ENCODE results near the gene TFPT.

TFPT gene

DNA sequence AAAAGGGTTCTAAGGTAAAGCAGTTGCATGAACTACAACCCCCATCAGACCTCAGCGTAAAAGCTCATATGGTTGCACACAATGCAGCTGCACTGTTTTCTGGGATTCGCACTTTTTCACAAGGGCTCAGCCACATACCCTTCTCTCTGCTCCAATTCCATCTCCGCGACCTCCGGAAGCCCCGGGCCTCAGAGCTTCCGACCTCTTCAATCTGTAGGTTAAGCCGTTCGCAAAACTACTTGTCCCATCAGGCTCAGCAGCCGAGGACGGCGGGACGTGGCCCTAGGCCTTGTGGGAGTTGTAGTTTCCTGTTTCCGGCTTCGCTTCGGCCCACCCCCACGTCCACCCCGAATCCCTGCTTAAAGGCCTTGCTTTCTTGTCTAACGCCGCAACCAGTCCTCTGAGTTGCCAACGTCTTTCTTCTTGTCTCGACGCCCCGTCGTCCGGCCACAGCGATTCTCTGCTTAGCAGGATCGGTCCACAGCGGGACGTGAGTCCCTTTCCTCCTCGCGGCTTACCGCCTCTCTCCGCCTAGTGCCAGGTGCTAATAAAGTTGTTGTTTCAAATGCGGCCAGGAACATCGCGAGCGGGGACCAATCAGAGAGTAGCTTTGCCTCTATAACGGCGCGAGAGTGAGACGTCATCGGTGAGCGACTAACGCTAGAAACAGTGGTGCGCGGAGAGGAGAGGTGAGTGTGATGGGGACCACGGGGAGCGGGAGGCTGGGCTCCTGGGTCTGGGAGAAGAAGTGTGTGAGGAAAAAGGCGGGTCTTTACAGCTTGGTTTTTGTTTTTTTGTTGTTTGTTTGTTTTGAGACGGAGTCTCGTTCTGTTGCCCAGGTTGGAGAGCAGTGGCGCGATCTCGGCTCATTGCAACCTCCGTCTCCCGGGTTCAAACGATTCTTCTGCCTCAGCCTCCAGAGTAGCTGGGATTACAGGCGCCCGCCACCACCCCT lies at the start of gene TFPT, which contains the start of gene PRPF31:
Gene TFPT (minus strand): TSS at position 549 of the 955 bp plus-strand sequence. CDS start 388 bp downstream, at position 161.
Gene PRPF31 (plus strand): TSS at position 646 of the 955 bp plus-strand sequence. CDS start 2,525 bp downstream, outside the sequence.
- peak; percentile 90 for DNase-seq (ENCODE audit: low read depth)

DNA sequence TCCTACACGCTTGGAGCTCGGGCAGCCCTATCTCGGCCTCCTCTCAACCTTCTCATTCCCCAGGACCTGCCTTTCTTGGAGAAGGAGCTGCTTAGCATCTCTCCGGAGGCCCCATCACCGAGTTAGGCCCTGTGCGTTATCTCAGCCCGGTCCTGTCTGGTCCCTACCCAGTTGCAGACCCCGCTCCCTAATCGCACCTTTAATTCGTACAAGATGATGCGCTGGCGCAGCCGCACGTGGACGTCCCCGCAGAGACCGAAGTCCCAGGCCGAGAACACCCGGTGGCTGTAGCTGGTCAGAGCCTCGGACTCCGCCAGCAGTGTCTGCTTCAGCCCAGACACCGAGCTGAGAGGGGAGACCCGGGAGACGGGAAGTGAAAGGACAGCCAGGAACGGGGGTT lies 49.8 kb upstream of the TFPT start:
- DNase-seq (ENCODE audit: low read depth), result no peak

DNA sequence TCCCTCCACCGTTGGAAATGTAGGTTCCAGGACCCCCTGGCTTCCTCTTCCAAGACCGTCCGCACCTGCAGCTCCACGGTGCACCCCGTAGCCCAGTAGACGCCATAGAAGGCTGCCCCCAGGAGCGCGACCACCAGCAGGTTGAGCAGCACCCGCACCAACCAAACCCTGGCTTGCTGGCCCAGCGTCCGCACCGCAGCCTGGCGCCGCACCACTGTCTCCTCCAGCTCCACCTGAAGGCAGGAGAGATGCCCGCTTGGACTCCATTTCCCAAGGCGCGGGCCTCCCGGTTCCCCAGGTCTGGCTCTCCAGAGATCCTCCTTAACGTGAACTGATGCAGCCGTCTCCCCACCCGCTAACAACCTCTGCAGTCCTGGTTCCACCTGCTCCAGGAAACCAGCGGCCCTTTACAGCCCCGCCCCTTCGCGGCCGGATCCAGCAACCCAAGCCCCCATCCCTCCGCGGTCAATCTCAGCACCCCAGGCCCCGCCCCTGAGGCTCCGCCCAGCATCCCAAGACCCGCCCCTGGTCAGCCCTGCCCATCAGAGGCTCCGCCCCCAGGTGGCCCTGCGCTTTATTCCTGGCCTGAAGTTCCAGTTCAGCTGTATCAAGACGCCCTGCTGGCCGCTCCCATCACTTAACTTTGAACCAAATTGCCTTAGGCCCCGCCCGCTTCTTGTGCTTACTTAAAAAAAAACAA lies 49.1 kb upstream of the TFPT start:
- DNase-seq (ENCODE audit: low read depth), result peak; percentile 31

DNA sequence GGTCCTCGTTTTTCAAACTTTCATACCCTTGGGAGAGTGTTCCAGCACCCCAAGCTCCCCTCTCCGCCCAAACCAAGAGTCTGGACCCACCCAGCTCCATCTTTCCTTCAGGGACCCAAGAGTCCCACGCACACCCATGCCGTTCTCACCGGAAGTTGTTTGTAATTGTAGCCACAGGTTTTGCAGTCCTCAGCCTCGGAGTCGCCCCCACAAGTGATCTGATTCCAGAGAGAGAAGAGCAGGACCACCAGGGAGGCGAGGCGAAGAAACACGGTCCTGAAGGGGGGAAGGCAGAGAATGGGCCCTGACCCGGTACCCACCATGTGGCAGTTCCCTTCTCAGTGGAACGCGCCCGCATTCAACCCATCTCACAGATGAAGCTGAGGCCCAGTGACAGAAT lies 47.4 kb upstream of the TFPT start:
- DNase-seq (ENCODE audit: low read depth), result no peak

- DNase-seq (ENCODE audit: low read depth), result peak; percentile 63
Measured at GRCh38 chr19:54162241-54162805, 46.9 kb upstream of the TFPT start.

DNA sequence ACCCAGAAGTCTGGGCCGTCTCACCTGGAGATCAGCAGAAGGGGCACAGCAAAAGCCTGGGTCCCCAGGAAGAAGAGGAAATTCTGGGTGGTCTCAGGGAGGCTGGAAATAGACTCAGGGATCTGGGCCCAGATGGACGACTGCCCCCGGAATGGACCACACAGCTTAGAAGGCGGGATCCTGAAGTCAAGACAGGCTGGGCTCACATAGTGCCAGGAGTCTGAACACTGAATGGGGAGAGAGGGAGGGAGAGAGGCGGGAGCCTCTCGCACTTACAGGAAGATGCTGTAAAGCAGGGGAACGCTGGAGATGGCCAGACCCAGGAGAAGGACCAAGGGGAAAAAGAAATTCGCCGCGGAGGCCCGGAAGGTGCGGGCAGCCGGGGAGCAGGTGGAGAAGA lies 45.4 kb upstream of the TFPT start:
- DNase-seq (ENCODE audit: low read depth), result no peak

DNA sequence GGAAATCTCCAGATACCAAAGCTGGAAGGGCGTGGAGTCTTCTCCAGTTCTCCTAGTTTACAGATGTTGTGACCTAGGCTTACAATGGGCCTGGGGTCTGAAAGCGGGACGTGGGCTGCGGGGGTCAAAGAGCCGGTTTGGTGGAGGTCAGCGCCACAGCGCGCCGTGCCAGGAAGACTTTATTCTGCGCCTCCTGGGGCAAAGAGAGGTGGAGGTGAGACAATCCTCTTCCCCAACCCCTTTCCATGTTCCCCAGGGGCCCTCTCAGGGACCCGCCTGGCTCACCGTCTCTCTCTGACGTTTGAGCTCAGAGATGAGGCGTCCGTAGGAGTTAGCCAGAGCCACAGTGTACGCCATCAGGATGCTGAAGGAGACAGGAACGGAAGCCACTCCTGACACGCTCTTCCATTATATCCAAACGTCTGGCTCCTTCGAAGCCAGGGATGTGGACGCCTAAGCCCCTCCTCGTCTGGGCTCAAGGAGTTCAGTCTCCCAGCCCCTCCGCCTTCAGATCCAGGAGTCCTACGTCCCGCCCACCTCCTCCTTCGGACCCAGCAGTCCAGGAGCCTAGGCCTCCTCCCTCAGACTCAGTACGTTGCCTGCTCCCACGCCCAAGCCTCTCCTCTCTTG lies 44.8 kb upstream of the TFPT start:
- DNase-seq (ENCODE audit: low read depth), result no peak

DNA sequence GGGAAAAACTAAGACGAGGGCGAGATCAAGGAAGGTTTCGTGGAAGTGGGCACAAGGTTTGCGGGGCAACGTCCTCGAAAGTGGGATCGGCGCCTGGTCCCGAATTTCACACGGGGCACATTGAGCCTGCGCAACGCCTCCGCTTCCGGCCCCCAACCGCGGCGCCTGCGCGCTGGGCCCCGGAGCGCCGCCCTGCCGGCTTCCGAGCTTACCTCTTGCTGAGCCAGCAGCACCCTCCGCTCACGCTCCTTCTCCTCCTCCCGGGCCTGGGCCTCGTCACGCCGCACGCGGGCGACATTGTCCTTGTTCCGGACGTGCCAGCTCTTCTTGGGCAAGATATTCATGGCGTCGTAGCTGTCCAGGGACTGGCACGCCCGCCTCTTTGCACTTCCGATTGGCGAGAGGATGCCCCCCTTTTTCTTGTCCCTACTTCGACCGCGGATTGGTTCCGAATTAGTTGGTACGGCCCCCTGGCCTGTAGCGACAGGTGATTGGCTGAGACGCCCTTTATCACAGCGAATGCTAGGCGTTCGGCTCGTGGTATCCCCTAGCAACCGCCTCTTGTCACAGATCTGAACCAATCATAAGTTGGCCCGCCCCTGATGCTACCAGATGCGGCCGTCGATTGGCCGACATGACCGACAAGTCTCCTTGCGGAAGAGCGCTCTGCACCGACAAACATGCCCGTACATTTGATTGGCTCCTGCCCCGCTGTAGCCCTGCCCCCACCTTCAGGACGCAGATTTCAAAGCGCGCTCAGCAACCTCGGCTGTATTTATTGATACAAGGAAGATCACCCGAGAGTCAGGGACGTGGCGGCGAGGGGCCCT lies 44.1 kb upstream of the TFPT start, which contains the start of gene LENG1:
Gene LENG1 (minus strand): TSS at position 370 of the 830 bp plus-strand sequence. CDS start 26 bp downstream, at position 344.
- DNase-seq (ENCODE audit: low read depth), result peak; percentile 97

DNA sequence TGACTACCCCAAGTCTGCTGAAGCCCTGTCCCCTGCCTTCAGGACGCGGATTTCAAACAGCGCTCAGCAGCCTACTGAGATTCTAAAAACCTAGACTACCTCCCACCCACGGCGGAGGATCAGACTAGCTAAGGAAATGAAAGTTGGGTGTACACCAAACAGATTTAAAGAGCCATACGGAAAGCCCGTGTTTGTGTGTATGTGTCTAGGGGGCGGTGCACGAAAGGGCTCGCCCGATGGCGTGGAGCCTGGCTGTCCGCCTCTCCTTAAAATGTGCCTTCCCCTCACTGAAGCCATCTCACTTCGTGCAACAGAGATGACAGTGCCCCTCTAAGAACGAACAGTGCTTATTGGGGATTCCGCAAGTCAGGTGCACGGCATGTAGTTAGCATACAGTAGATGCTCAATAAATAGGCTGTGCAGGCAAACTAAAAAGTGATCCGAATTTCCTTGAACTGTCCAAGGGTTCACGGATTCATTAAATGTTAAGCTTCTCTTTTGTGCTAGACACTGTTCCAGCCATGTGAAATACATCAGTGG lies 43.4 kb upstream of the TFPT start:
- DNase-seq (ENCODE audit: low read depth), result no peak

- DNase-seq (ENCODE audit: low read depth), result no peak
Measured at GRCh38 chr19:54156953-54157352, 41.5 kb upstream of the TFPT start.

DNA sequence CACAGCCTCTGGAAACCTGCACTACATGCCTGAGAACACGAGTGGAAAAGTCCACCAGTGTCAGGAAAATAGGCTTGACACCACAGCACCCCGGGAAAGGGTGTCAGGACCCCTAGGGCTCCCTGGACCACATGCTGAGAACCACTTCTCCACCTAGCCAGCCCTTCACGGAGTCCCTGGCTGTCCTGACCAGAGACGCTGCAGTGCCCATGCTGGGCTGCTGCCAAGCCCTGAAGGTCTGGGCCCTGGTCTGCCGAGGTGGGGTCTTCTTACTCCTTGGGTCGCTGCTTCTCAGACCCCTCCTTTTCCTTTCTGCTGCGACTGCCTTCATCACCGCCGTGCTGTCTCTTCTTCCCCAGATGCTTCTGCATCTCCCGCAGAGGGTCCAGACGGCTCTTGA lies 41.0 kb upstream of the TFPT start:
- no peak for DNase-seq (ENCODE audit: low read depth)

GRCh38 chr19:54155694-54156093 lies 40.2 kb upstream of the TFPT start:
- no peak for DNase-seq (ENCODE audit: low read depth)

DNA sequence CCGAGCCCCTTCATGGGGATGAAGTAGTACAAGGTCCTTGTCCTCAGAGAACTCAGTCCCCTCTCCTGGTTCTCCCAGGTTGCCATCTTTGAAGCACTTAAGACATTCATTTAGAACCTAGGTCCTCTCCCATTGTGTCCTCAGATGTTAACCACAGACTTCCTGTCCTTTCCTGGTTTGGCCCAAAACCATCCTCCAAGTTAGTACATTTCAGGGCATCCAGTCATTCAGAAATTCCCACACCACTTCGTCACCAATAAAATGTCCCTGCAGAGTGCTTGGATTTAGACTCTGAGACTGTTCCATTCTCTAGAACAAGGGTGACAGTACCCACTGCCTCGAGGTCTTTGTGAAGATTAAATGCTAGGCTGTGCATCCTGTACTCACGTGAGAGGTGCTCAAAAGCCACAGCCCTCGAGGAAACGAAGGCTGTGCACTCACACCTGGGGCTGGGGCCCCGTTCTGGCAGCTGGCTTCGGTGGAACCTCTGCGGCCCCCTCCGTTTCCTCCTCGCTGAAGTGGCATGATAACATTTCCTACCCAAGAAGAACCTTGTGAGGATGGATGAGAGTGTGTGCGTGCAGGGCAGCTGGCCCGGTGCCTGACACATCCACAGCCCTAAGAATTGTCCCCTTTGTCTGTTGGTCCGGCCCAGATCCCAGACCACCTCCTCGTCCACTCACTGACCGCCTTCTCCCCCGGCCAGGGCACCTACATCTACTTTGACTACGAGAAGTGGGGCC lies 39.3 kb upstream of the TFPT start:
- no peak for DNase-seq (ENCODE audit: low read depth)

DNA sequence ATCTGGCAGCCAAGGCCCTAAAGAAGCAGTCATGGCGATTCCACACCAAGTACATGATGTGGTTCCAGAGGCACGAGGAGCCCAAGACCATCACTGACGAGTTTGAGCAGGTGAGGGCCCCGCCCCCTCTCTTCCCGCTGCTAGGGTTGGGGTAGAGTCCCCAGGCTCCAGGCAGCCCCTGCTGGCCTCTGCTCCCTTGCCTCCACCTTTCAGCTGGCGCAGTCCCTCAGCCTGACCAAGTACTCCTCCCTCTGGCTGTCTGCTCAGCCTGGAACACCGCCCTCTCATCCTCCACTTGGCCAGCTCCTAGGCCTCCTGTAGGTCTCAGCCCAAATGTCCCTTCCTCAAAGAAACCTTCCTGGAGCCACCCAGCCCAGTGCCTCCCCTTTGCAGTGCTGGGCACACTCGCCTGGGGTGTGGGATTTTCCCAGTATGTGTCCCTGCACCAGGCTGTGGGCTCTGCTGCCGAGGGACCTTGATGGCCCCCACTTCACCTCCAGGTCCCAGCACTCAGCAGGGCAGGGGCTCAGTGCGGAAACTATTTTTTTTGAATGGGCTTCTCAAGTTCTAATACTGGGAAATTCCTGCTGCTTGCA lies 38.4 kb upstream of the TFPT start:
- no peak for DNase-seq (ENCODE audit: low read depth)

DNA sequence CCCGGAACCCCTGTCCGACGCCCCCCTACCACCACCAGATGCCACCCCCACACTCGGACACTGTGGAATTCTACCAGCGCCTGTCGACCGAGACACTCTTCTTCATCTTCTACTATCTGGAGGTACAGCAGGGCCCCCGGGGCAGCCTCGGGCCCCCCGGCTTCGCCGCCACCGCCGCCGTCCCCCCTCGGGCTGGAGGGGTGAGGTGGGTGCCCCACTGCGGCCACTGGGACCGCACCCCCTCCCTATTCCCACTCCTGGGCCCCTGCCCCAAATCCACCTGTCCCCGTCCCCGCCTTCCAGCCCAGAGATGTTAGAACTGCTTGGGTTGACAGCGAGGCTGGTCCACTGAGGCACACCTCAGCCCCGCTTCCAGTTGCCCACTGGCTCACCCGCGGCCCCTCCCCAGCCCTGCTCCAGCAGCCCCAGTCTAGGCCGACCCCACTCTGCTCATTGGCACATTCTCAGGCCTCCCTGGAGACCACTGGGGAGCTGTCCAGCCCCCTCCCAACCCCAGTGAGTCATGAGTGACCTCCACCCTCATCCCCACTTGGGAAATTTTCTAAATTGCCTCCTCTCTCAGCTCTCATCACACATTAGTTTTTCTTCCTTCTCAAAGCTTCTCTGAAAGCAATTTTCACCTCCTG lies 37.5 kb upstream of the TFPT start:
- no peak for DNase-seq (ENCODE audit: low read depth)

- DNase-seq (ENCODE audit: low read depth), result no peak
Measured at GRCh38 chr19:54152267-54152666, 36.8 kb upstream of the TFPT start.

DNA sequence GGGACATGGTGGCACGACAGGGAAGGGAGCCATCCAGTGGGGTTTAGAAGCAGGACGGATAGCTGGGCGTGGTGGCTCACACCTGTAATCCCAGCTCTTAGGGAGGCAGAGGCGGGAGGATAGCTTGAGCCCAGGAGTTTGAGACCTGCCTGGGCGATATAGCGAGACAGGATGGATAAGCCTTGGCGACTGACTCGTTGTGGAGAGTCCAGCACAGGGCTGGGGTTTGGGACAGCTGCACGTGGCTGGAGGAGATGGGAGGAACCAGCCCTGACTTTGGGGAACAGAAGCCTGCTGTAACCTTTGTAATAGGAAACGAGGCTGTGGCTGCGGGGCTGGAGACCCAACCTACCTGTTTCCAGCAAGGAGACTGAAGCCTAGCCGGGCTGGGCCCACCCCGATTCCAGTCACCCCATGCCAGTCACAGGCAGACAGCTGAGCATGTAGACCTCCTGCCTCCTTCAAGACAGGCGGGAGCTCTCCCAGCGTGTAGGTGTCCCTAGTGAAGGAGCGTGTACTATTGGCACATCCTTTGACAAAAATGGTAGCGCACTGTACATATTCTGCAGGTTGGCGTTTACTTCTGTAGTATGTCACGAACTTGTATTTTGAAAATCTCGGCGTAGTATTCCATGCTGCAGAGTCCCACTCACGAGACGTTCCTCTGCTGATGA lies 36.0 kb upstream of the TFPT start:
- no peak for DNase-seq (ENCODE audit: low read depth)

- DNase-seq (ENCODE audit: low read depth), result no peak
Measured at GRCh38 chr19:54149021-54149812, 33.8 kb upstream of the TFPT start.

Measured in activated T-helper 1 cell treated with Interleukin-2 at 50 U/mL for 16 hours (primary cell).